HepG2 (cell line): ENCODE data around the gene RHOBTB3. TPM values are rescaled to one million over a fixed set of nuclear protein-coding genes. Genes with fewer than 3 reads are reported as not detected.

Experiments
- ADNP ChIP-seq: sonication (generic); formaldehyde crosslinking; IDR thresholded peaks from 2 replicates; pipeline ENCODE4 v1.4.0; 2020; ENCODE audit warnings: missing genetic modification reagents
- ASH2L ChIP-seq: fragments of 300-600, 200-600 bp; sonication (generic); IDR thresholded peaks from 2 replicates; pipeline ENCODE4 v1.7.0; 2017; ENCODE audit warnings: low read depth, mild to moderate bottlenecking, moderate library complexity, mixed read lengths, low read length; ENCODE audit not compliant: insufficient read length
- DNMT1 ChIP-seq: sonication (generic); formaldehyde crosslinking; IDR thresholded peaks from 2 replicates; pipeline ENCODE4 v1.5.1; 2020; ENCODE audit warnings: mild to moderate bottlenecking, missing genetic modification reagents
- HNRNPL ChIP-seq: fragments of 200-400 bp; formaldehyde crosslinking; IDR thresholded peaks from 2 replicates; pipeline ENCODE4 v1.6.1; 2017; ENCODE audit warnings: mild to moderate bottlenecking, low read depth, low read length
- HOXA3 ChIP-seq: sonication (generic); formaldehyde crosslinking; IDR thresholded peaks from 2 replicates; pipeline ENCODE4 v1.5.0; 2020; ENCODE audit warnings: missing genetic modification reagents
- KMT2A ChIP-seq: sonication (generic); formaldehyde crosslinking; IDR thresholded peaks from 2 replicates; pipeline ENCODE4 v1.4.0; 2020; ENCODE audit warnings: missing genetic modification reagents
- NAIF1 ChIP-seq: sonication (generic); formaldehyde crosslinking; IDR thresholded peaks from 2 replicates; pipeline ENCODE4 v1.5.0; 2020; ENCODE audit warnings: mild to moderate bottlenecking, missing genetic modification reagents, borderline replicate concordance
- NCOA2 ChIP-seq: sonication (generic); formaldehyde crosslinking; IDR thresholded peaks from 2 replicates; pipeline ENCODE4 v1.8.0; 2022; ENCODE audit warnings: inconsistent platforms
- RARG ChIP-seq: sonication (generic); formaldehyde crosslinking; IDR thresholded peaks from 2 replicates; pipeline ENCODE4 v1.4.0; 2020; ENCODE audit warnings: low read depth, mild to moderate bottlenecking, missing genetic modification reagents
- REPIN1 ChIP-seq: sonication (generic); formaldehyde crosslinking; IDR thresholded peaks from 2 replicates; pipeline ENCODE4 v1.8.0; 2022; ENCODE audit warnings: missing genetic modification reagents, low read depth, mild to moderate bottlenecking, borderline replicate concordance
- SKIL ChIP-seq: sonication (generic); formaldehyde crosslinking; IDR thresholded peaks from 2 replicates; pipeline ENCODE4 v1.8.0; 2022; ENCODE audit warnings: missing genetic modification reagents, mild to moderate bottlenecking, moderate library complexity, borderline replicate concordance
- SYNCRIP ChIP-seq: fragments of 200-400 bp; formaldehyde crosslinking; IDR thresholded peaks from 2 replicates; pipeline ENCODE4 v1.6.1; 2018; ENCODE audit warnings: mild to moderate bottlenecking, low read depth, low read length; ENCODE audit not compliant: insufficient read depth
- TBP ChIP-seq: sonication (generic); formaldehyde crosslinking; IDR thresholded peaks from 2 replicates; pipeline ENCODE4 v1.5.0; 2020; ENCODE audit warnings: missing genetic modification reagents
- TGIF2 ChIP-seq: IDR thresholded peaks from 2 replicates; pipeline ENCODE4 v1.6.1; 2016; ENCODE audit warnings: control low read depth, missing compliant biosample characterization
- THAP11 ChIP-seq: IDR thresholded peaks from 2 replicates; pipeline ENCODE4 v1.6.1; 2016; ENCODE audit warnings: missing biosample characterization, missing genetic modification reagents
- THAP8 ChIP-seq: sonication (generic); formaldehyde crosslinking; IDR thresholded peaks from 2 replicates; pipeline ENCODE4 v1.5.1; 2020; ENCODE audit warnings: missing genetic modification reagents, mild to moderate bottlenecking, borderline replicate concordance
- ZBTB44 ChIP-seq: sonication (generic); formaldehyde crosslinking; IDR thresholded peaks from 2 replicates; pipeline ENCODE4 v1.4.0; 2020; ENCODE audit warnings: missing genetic modification reagents
- ZBTB46 ChIP-seq: sonication (generic); formaldehyde crosslinking; IDR thresholded peaks from 2 replicates; pipeline ENCODE4 v1.4.0; 2020; ENCODE audit warnings: mild to moderate bottlenecking, missing genetic modification reagents, borderline replicate concordance
- ZMYM2 ChIP-seq: sonication (generic); formaldehyde crosslinking; IDR thresholded peaks from 2 replicates; pipeline ENCODE4 v1.8.0; 2022; ENCODE audit warnings: mild to moderate bottlenecking, missing genetic modification reagents
- ZMYM4 ChIP-seq: sonication (generic); formaldehyde crosslinking; IDR thresholded peaks from 2 replicates; pipeline ENCODE4 v1.8.1; 2023; ENCODE audit warnings: mild to moderate bottlenecking, missing genetic modification reagents
- ZNF367 ChIP-seq: sonication (generic); formaldehyde crosslinking; IDR thresholded peaks from 2 replicates; pipeline ENCODE4 v1.4.0; 2020; ENCODE audit warnings: missing genetic modification reagents, borderline replicate concordance
- ZNF772 ChIP-seq: sonication (generic); formaldehyde crosslinking; IDR thresholded peaks from 2 replicates; pipeline ENCODE4 v1.5.0; 2020; ENCODE audit warnings: mild to moderate bottlenecking, missing genetic modification reagents
- ZNF781 ChIP-seq: sonication (generic); formaldehyde crosslinking; IDR thresholded peaks from 2 replicates; pipeline ENCODE4 v1.5.1; 2020; ENCODE audit warnings: borderline replicate concordance, mild to moderate bottlenecking, missing genetic modification reagents; ENCODE audit errors: not compliant biosample characterization
- polyA plus RNA-seq, 8 experiments: library from polyadenylated mRNA; depleted of rRNA in 3 of 8; stranded (reverse) in 7 of 8; unstranded in 1 of 8; fragments of >200 nt; fragmentation: Illumina TruSeq in 4 of 8; extraction: Trizol in 4 of 8; gene quantifications; 2 replicates each; pipeline versions ENCODE4 v1.2.1 to v1.2.3, GENCODE V29; 2011 to 2016; ENCODE audit warnings: low read depth in 4 of 8, missing spikeins in 1 of 8, mixed read lengths in 1 of 8; ENCODE audit not compliant: insufficient read depth in 1 of 8
- total RNA-seq, 5 experiments: library from RNA; depleted of rRNA; stranded (reverse); fragments of >200 nt; fragmentation: Illumina TruSeq; extraction: Trizol; gene quantifications; 2 replicates each; pipeline ENCODE4 v1.2.3, GENCODE V29; 2016; ENCODE audit warnings: low read depth in 1 of 5

Gene RHOBTB3
- total and polyA plus RNA-seq, 2 of the 13 experiments (the other 11 are each of a cell fraction or from before 2014, with no cell fraction given), result 31.6 to 35.4 TPM

GRCh38 chr5:95731571-95732554, 727 bp downstream of the RHOBTB3 start (continued):
- TF ChIP-seq ZBTB44 (CRISPR knock-in tag), result no peak
- TF ChIP-seq ZMYM4, result peak; percentile 33; the same call in 1 of the 2 replicates
- TF ChIP-seq RARG (CRISPR knock-in tag), result no peak
- TF ChIP-seq SYNCRIP, result no peak
- no peak for TF ChIP-seq TBP (CRISPR knock-in tag)
- no peak for TF ChIP-seq TGIF2 (CRISPR knock-in tag)
- no peak for TF ChIP-seq HNRNPL
- TF ChIP-seq ZBTB46 (CRISPR knock-in tag), result no peak
- TF ChIP-seq ASH2L, result peak; percentile 43
- no peak for TF ChIP-seq THAP11 (CRISPR knock-in tag)
- peak; percentile 74; the same call in 1 of the 2 replicates for TF ChIP-seq ZMYM2 (CRISPR knock-in tag)
- TF ChIP-seq HOXA3 (CRISPR knock-in tag), result peak; percentile 29; the same call in 1 of the 2 replicates
- no peak for TF ChIP-seq ADNP
- TF ChIP-seq REPIN1 (CRISPR knock-in tag), result peak; percentile 33; the same call in 1 of the 2 replicates
- TF ChIP-seq ZNF772 (CRISPR knock-in tag), result peak; percentile 82; the same call in 1 of the 2 replicates
- 0 out of 2 replicates have a peak, but pooled peaks have one; percentile 57 for TF ChIP-seq DNMT1 (CRISPR knock-in tag)
- no peak for TF ChIP-seq NCOA2 (CRISPR knock-in tag)
- no peak for TF ChIP-seq ZNF367 (CRISPR knock-in tag)
- peak; percentile 50 for TF ChIP-seq ZNF781 (CRISPR knock-in tag)
- no peak for TF ChIP-seq SKIL (CRISPR knock-in tag)
- 0 out of 2 replicates have a peak, but pooled peaks have one; percentile 75 for TF ChIP-seq THAP8
- peak; percentile 72; the same call in 1 of the 2 replicates for TF ChIP-seq KMT2A (CRISPR knock-in tag)
- TF ChIP-seq NAIF1 (CRISPR knock-in tag), result no peak
